LHCN-M2 (cell line): ENCODE results near the gene FURIN. TPM values are rescaled to one million over a fixed set of nuclear protein-coding genes. Genes with fewer than 3 reads are reported as not detected.
"Not testable (repeated sequence)": the region's sequence is repeated elsewhere in the genome, so short reads cannot be mapped to it uniquely, and the experiment has no call there.

Experiments
- DNase-seq: peaks from one replicate; pipeline ENCODE4 v3.0.0-alpha.2; 2012; ENCODE audit warnings: low read depth
- total RNA-seq: library from RNA; depleted of rRNA; stranded (reverse); fragments of >200 nt; gene quantifications from 2 replicates; pipeline ENCODE4 v1.2.3, GENCODE V29; 2014

Gene FURIN
- total RNA-seq, 1 experiment from 2014 or later, result 32.1 TPM

GRCh38 chr15:90882781-90883525 lies 14.6 kb downstream of the FURIN start:
- no peak for DNase-seq

GRCh38 chr15:90883526-90883975 lies 15.2 kb downstream of the FURIN start:
- no peak for DNase-seq

GRCh38 chr15:90883976-90884718 lies 15.8 kb downstream of the FURIN start, which contains the start of gene FES:
Gene FES, plus strand, starts transcription at chr15:90884504. Its CDS starts 542 bp downstream, at chr15:90885046.
- no peak for DNase-seq

- DNase-seq, result no peak
Measured at GRCh38 chr15:90884719-90885431, 16.5 kb downstream of the FURIN start.

GRCh38 chr15:90885432-90886290 lies 17.3 kb downstream of the FURIN start:
- DNase-seq, result no peak

- no peak for DNase-seq
Measured at GRCh38 chr15:90886291-90886614, 17.9 kb downstream of the FURIN start.

- no peak for DNase-seq
Measured at GRCh38 chr15:90887037-90887481, 18.7 kb downstream of the FURIN start.

GRCh38 chr15:90889313-90889730 lies 20.9 kb downstream of the FURIN start:
- DNase-seq, result no peak

GRCh38 chr15:90889736-90890456 lies 21.5 kb downstream of the FURIN start:
- no peak for DNase-seq

GRCh38 chr15:90890839-90891238 lies 22.5 kb downstream of the FURIN start:
- no peak for DNase-seq

GRCh38 chr15:90891346-90891949 lies 23.1 kb downstream of the FURIN start:
- DNase-seq, result no peak

GRCh38 chr15:90892023-90892422 lies 23.6 kb downstream of the FURIN start:
- DNase-seq, result no peak

GRCh38 chr15:90892498-90893174 lies 24.2 kb downstream of the FURIN start:
- DNase-seq, result no peak

- no peak for DNase-seq
Measured at GRCh38 chr15:90893175-90894090, 25.0 kb downstream of the FURIN start.

GRCh38 chr15:90895571-90896117 lies 27.3 kb downstream of the FURIN start:
- peak; percentile 31 for DNase-seq

GRCh38 chr15:90897131-90897655 lies 28.8 kb downstream of the FURIN start:
- DNase-seq, result not testable (repeated sequence)

- no peak for DNase-seq
Measured at GRCh38 chr15:90901175-90902039, 33.0 kb downstream of the FURIN start.
